B cell (primary cell): Measurements from ENCODE around the gene CEP112. TPM values are rescaled to one million over a fixed set of nuclear protein-coding genes. Genes with fewer than 3 reads are reported as not detected.
"Not testable (repeated sequence)": the region's sequence is repeated elsewhere in the genome, so short reads cannot be mapped to it uniquely, and the experiment has no call there.

Source experiments
- ATAC-seq: fragments of 200-7000 bp; cut with Tn5 transposase; one replicate; pipeline ENCODE4 v1.10.0; 2021; ENCODE audit warnings: low read depth, mild to moderate bottlenecking, moderate number of reproducible peaks, moderate library complexity
- CTCF ChIA-PET: fragments of 350-600 bp; sonication (Branson Sonifier 250); formaldehyde crosslinking; loops from one replicate; lab custom pipeline; 2021; ENCODE audit warnings: antibody characterized with exemption, inconsistent platforms; lab: Charles Lee
- POLR2A ChIA-PET: fragments of 350-600 bp; sonication (Branson Sonifier 250); formaldehyde crosslinking; loops from one replicate; lab custom pipeline; 2021; ENCODE audit warnings: antibody characterized with exemption; lab: Charles Lee
- DNase-seq: peaks from one replicate; pipeline ENCODE4 v3.0.0; 2013
- H2AFZ ChIP-seq: 2 replicates; pipeline ENCODE4 v1.6.1; 2012; ENCODE audit warnings: mild to moderate bottlenecking, low read depth, low read length; ENCODE audit not compliant: insufficient read depth, poor library complexity, severe bottlenecking
- H3K27ac ChIP-seq, 2 donors: 1 replicate in 1 of 2; 2 replicates in 1 of 2; pipeline ENCODE4 v1.5.1; 2012 to 2013; ENCODE audit warnings: low read length in 2 of 2, mild to moderate bottlenecking in 2 of 2, moderate library complexity in 1 of 2
- H3K27me3 ChIP-seq, 4 experiments: fragments of 200-600 bp in 1 of 4; sonication (generic) in 1 of 4; replicated peaks in 1 of 4; 1 replicate in 2 of 4; 2 replicates in 2 of 4; pipeline versions ENCODE4 v1.6.1 to v1.7.0; 2013 to 2016; ENCODE audit warnings: low read length in 3 of 4, mild to moderate bottlenecking in 2 of 4, mixed read lengths in 1 of 4, moderate library complexity in 1 of 4; ENCODE audit not compliant: insufficient read depth in 4 of 4, control insufficient read depth in 3 of 4; ENCODE audit errors: control extremely low read depth in 1 of 4
- H3K36me3 ChIP-seq, 2 experiments: replicated peaks in 1 of 2; 1 replicate in 1 of 2; 2 replicates in 1 of 2; pipeline versions ENCODE4 v1.6.1 to v1.7.1; 2013; ENCODE audit warnings: low read length in 1 of 2; ENCODE audit not compliant: insufficient read depth in 2 of 2, control insufficient read depth in 1 of 2; ENCODE audit errors: control extremely low read depth in 1 of 2, extremely low read depth in 1 of 2
- H3K4me1 ChIP-seq, 2 donors: fragments of 200-600 bp in 1 of 2; sonication (generic) in 1 of 2; 1 replicate in 1 of 2; 2 replicates in 1 of 2; pipeline versions ENCODE4 v1.5.1 to v1.6.1; 2013 to 2017; ENCODE audit warnings: low read length in 2 of 2; ENCODE audit not compliant: control insufficient read depth in 2 of 2, insufficient read depth in 2 of 2
- H3K4me2 ChIP-seq: replicated peaks from 2 replicates; pipeline ENCODE3; 2012; ENCODE audit warnings: mild to moderate bottlenecking, low read depth, low read length; ENCODE audit not compliant: poor library complexity, severe bottlenecking
- H3K4me3 ChIP-seq, 5 experiments: fragments of 200-600 bp in 1 of 5; sonication (generic) in 1 of 5; 1 replicate in 3 of 5; 2 replicates in 2 of 5; pipeline versions ENCODE4 v1.5.1 to v1.7.0; 2011 to 2016; ENCODE audit warnings: low read length in 4 of 5, mild to moderate bottlenecking in 4 of 5, low read depth in 2 of 5, control low read depth in 1 of 5, moderate library complexity in 1 of 5; ENCODE audit not compliant: insufficient read depth in 1 of 5; ENCODE audit errors: control extremely low read depth in 1 of 5, extremely low read depth in 1 of 5
- H3K79me2 ChIP-seq: fragments of 200-600 bp; sonication (generic); one replicate; pipeline ENCODE4 v1.6.0; 2016; ENCODE audit warnings: low read length; ENCODE audit not compliant: control insufficient read depth, insufficient read depth
- H3K9ac ChIP-seq: fragments of 200-600 bp; sonication (generic); 2 replicates; pipeline ENCODE4 v1.6.1; 2017; ENCODE audit warnings: mild to moderate bottlenecking, low read length, moderate library complexity
- H3K9me3 ChIP-seq, 3 donors: one replicate each; pipeline versions ENCODE4 v1.6.1 to v1.7.1; 2013; ENCODE audit warnings: low read length in 2 of 3; ENCODE audit not compliant: control insufficient read depth in 2 of 3, insufficient read depth in 1 of 3; ENCODE audit errors: control extremely low read depth in 1 of 3
- H4K20me1 ChIP-seq: 2 replicates; pipeline ENCODE4 v1.6.0; 2012; ENCODE audit warnings: mild to moderate bottlenecking, low read length; ENCODE audit not compliant: insufficient read depth, control insufficient read depth, poor library complexity, severe bottlenecking
- H3K27ac Mint-ChIP-seq: one replicate; pipeline ENCODE4 v1.8.0; 2021; ENCODE audit warnings: mixed read lengths
- H3K27me3 Mint-ChIP-seq: one replicate; pipeline ENCODE4 v1.8.0; 2021; ENCODE audit warnings: mixed read lengths
- H3K4me1 Mint-ChIP-seq: one replicate; pipeline ENCODE4 v1.8.0; 2021; ENCODE audit warnings: mixed read lengths
- H3K4me3 Mint-ChIP-seq: one replicate; pipeline ENCODE4 v1.8.0; 2021; ENCODE audit warnings: mixed read lengths
- H3K9me3 Mint-ChIP-seq: one replicate; pipeline ENCODE4 v1.8.0; 2022; ENCODE audit warnings: mixed read lengths; ENCODE audit not compliant: insufficient read depth
- CTCF ChIP-seq: fragments of 200-600 bp; IDR thresholded peaks from one replicate; pipeline ENCODE4 v1.8.0; 2022; ENCODE audit warnings: antibody characterized with exemption, mild to moderate bottlenecking
- EZH2 ChIP-seq: IDR thresholded peaks from 2 replicates; pipeline ENCODE4 v1.6.1; 2012; ENCODE audit warnings: borderline replicate concordance, low read depth, mild to moderate bottlenecking, moderate library complexity, low read length; ENCODE audit not compliant: insufficient read depth, poor library complexity, severe bottlenecking
- WGBS: methylation state at CpG from one replicate; pipeline ENCODE4 v1.1.5; 2013; ENCODE audit warnings: missing lambda C conversion rate; ENCODE audit not compliant: insufficient coverage; 5-methylcytosine and 5-hydroxymethylcytosine counted together
- intact Hi-C: fragments of 100-400 bp; cut with micrococcal nuclease; formaldehyde crosslinking; loops from one replicate; pipeline ENCODE4 v1.10.0; 2022
- polyA plus RNA-seq: library from polyadenylated mRNA; depleted of rRNA; stranded (reverse); fragments of >200 nt; gene quantifications from 2 replicates; pipeline ENCODE4 v1.2.3, GENCODE V29; 2012
- total RNA-seq, 2 donors: library from RNA; stranded (reverse); fragments of 120-200 nt in 1 of 2; gene quantifications; 1 replicate in 1 of 2; 2 replicates in 1 of 2; pipeline versions ENCODE4 v1.2.3 to v1.2.4, GENCODE V29; 2013 to 2022

Gene CEP112
- total and polyA plus RNA-seq, 2 donors (not counting 1 experiment from before 2014, with no cell fraction given): 0.57 to 4.6 TPM

- DNase-seq (no peak), ATAC-seq (no peak)
- Mint-ChIP-seq H3K27ac (no peak overlapping the region), H3K4me3 (no peak overlapping the region), H3K9me3 (no peaks in the 10 kb centered on the region), H3K4me1 (no peaks in the 10 kb centered on the region), H3K27me3 (no peaks in the 10 kb centered on the region)
- Histone ChIP-seq H3K36me3 (no peaks in the 10 kb centered on the region), H4K20me1 (no peaks in the 10 kb centered on the region), H3K79me2 (no peaks in the 10 kb centered on the region), H3K9me3 (no peaks in the 10 kb centered on the region), H3K27ac (no peak overlapping the region), H3K27me3 (no peaks in the 10 kb centered on the region), H3K4me1 (no peaks in the 10 kb centered on the region), H3K9ac (no peak overlapping the region), H3K4me2 (no peak overlapping the region), H3K4me3 (no peak overlapping the region), H2AFZ (no peak overlapping the region)
- ChIA-PET CTCF (no interaction called here), POLR2A (no interaction called here)
- TF ChIP-seq CTCF (no peak), EZH2 (no peak)
- intact Hi-C loops: no loop called here
- 93% methylated on average over 5 of the region's 5 CpGs for WGBS
Observed at GRCh38 chr17:65848751-65849150, 343.2 kb downstream of the CEP112 start.

- Histone ChIP-seq H3K9me3 (peaks cover 0 to 8% (median 1%) of the 10 kb centered on the region in 3 donors), H3K79me2 (no peaks in the 10 kb centered on the region), H3K36me3 (no peaks in the 10 kb centered on the region), H3K9ac (no peak overlapping the region), H3K4me2 (no peak overlapping the region), H3K27me3 (no peaks in the 10 kb centered on the region), H4K20me1 (no peaks in the 10 kb centered on the region), H2AFZ (no peak overlapping the region), H3K4me1 (no peaks in the 10 kb centered on the region), H3K27ac (no peak overlapping the region), H3K4me3 (no peak overlapping the region)
- intact Hi-C loops: no loop called here
- WGBS: no CpG with 5 or more reads among the region's 1 CpG
- ATAC-seq (no peak), DNase-seq (no peak)
- TF ChIP-seq CTCF: no peak
- TF ChIP-seq EZH2: no peak
- no peak overlapping the region for H3K4me3 Mint-ChIP-seq
- no peaks in the 10 kb centered on the region for H3K4me1 Mint-ChIP-seq
- no peak overlapping the region for H3K27ac Mint-ChIP-seq
- peaks cover 5% of the 10 kb centered on the region for H3K27me3 Mint-ChIP-seq
- H3K9me3 Mint-ChIP-seq: peaks cover 4% of the 10 kb centered on the region
- ChIA-PET CTCF (no interaction called here), POLR2A (no interaction called here)
Observed at GRCh38 chr17:65841089-65841488, 350.8 kb downstream of the CEP112 start.

- H3K9ac ChIP-seq, H3K4me1 ChIP-seq, H3K27ac ChIP-seq, H3K36me3 ChIP-seq, ATAC-seq, H3K4me3 Mint-ChIP-seq, H3K79me2 ChIP-seq, DNase-seq, H3K27me3 Mint-ChIP-seq, H3K4me1 Mint-ChIP-seq, intact Hi-C loops, H3K4me2 ChIP-seq, H3K9me3 ChIP-seq, POLR2A ChIA-PET, CTCF ChIA-PET, H3K27me3 ChIP-seq, H3K27ac Mint-ChIP-seq, H3K4me3 ChIP-seq, H2AFZ ChIP-seq, H4K20me1 ChIP-seq: not testable (repeated sequence)
- WGBS: 95% methylated on average over 12 of the region's 24 CpGs
- peaks cover 22% of the 10 kb centered on the region for H3K9me3 Mint-ChIP-seq
Observed at GRCh38 chr17:65837232-65837631, 354.7 kb downstream of the CEP112 start.
